G401.6 (cell line): ENCODE data around the gene KCTD11.

Experiments used
- FAIRE-seq: peaks from 2 replicates; lab custom pipeline; 2012; peaks lifted over from hg19 to GRCh38; lab: Jason Lieb, UNC

Gene KCTD11

DNA sequence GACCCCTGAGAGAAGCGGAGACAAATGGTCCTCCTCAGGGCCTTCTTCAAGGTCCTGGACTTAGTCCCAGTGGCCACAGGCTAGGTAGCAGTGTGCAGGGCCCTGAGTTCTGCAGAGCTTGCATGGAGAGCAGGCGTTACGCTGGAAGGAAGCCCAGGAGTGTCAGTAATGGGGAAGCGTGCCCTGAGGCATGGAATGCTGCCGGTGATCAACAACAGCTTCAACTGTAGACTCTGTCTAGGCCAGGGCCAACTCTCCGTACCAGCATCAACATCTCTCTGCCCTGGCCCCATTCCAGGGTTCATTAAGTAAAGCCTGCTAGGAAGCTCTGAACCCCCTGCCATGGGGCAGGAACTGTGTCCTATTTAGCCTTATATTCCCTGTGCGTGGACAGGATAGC, 28.4 kb downstream of the KCTD11 start:
- FAIRE-seq, result no peak

DNA sequence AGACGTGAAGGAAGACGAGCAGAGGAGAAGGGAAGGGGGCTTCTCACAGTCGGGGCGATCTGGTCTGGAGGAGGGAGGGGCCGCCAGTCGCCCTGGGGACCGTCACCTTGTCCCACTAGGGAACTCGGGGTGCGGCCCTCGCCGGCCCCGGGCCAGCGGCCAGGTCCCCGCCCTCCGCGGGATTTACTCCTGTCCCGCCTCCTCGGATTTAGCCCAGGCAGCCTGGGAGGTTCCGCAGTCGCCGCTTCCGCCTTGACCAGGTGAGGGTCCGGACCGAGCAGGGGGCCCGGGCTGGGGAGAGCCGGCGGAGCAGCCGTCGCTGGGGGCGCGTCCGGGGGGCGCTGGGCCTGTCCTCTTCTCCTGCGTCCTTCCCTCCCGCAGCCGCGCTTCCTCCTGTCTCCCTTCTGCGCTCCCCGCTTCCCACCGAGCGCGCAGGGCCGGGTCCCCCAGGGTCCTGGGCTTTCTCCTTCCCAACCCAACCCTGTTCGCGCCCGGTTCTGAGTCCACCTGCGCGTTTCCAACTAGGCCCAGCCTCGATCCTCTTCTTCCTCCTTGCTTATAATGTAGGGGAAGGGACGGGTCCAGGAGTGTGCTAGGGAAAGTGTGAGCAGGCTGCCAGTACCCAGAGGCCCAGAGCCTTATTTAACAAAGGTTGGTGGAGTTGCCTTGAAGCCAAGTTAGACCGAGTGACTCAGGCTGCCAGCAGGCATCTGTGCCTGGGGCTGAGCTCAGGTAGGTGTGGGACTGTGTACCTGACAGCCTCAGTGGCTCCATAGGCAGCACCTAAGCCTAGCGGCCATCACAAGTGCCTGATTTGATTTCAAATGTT, 29.1 kb downstream of the KCTD11 start, which contains the start of gene TNK1:
Gene TNK1, plus strand, starts transcription at position 235 of the 829 bp plus-strand sequence. CDS start 1,838 bp downstream, outside the sequence.
- no peak for FAIRE-seq

DNA sequence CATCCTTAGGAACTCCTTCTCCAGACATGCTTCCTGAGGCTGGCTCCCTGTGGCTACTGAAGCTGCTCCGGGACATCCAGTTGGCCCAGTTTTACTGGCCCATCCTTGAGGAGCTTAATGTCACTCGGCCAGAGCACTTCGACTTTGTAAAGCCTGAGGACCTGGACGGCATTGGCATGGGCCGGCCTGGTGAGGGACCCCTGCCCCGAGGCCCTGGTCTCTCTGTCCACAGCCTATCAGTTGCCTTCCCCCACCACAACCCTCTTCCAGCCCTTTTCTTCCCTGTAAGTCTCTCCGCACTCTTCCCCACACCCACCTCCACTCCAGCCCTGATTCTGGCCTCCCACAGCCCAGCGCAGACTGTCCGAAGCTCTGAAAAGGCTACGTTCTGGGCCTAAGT, 30.9 kb downstream of the KCTD11 start:
- FAIRE-seq, result no peak

- no peak for FAIRE-seq
These were observed 31.4 kb downstream of the KCTD11 start for GRCh38 chr17:7383371-7383741.

DNA sequence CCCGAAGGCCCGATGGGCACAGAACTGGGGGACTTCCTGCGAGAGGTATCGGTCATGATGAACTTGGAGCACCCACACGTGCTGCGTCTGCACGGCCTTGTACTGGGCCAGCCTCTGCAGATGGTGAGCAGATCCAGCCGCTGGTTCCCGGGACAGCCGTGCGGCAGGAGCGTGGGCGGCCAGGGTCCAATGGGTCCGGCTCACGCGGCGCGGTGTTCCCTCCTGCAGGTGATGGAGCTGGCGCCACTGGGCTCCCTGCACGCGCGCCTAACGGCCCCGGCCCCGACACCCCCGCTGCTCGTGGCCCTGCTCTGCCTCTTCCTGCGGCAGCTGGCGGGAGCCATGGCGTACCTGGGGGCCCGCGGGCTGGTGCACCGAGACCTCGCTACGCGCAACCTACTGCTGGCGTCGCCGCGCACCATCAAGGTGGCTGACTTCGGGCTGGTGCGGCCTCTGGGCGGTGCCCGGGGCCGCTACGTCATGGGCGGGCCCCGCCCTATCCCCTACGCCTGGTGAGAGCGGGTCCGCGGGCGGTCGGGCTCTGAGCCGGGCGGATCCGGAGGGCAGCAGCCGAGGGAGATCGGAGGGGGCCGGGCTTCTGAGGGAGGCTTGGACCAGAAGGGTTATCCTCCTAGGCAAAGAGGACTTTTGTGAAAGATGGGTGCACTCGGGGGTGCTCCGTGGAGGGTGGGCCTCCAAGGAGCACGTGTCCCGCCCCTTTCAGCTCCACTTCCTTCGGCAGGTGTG, 32.0 kb downstream of the KCTD11 start:
- no peak for FAIRE-seq

DNA sequence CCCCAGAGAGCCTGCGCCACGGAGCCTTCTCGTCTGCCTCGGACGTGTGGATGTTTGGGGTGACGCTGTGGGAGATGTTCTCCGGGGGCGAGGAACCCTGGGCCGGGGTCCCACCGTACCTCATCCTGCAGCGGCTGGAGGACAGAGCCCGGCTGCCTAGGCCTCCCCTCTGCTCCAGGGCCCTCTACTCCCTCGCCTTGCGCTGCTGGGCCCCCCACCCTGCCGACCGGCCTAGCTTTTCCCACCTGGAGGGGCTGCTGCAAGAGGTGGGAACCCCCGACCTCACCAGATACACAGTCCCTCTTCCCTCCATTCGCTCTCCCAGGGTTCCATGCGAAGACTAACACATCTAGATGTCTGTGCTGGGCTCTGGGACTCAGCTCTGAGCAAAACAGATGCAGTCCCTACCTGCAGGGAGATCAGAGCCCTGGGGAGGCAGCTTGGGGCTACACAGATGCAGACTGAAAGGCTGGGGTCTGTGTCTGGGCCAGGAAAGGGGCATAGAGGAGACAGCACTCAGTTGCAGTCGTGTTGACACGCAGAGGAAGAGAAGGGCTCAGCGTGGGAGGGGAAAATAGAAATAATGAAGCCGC, 32.6 kb downstream of the KCTD11 start:
- no peak for FAIRE-seq

DNA sequence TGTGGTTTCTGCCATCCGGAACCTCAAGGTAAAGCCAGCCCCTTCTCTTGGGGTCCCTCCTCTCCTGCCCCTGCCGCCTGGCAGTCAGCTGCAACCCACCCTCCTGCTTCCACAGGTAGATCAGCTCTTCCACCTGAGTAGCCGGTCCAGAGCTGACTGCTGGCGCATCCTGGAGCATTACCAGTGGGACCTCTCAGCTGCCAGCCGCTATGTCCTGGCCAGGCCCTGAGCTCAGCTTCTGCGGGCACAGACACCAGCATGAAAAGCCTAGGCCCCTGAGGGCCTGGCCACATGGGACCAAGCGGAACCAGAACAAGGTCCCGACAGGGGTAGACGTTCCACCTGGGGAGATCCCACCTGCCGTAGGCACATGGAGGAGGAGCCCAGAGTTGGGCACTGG, 36.9 kb downstream of the KCTD11 start:
- no peak for FAIRE-seq

DNA sequence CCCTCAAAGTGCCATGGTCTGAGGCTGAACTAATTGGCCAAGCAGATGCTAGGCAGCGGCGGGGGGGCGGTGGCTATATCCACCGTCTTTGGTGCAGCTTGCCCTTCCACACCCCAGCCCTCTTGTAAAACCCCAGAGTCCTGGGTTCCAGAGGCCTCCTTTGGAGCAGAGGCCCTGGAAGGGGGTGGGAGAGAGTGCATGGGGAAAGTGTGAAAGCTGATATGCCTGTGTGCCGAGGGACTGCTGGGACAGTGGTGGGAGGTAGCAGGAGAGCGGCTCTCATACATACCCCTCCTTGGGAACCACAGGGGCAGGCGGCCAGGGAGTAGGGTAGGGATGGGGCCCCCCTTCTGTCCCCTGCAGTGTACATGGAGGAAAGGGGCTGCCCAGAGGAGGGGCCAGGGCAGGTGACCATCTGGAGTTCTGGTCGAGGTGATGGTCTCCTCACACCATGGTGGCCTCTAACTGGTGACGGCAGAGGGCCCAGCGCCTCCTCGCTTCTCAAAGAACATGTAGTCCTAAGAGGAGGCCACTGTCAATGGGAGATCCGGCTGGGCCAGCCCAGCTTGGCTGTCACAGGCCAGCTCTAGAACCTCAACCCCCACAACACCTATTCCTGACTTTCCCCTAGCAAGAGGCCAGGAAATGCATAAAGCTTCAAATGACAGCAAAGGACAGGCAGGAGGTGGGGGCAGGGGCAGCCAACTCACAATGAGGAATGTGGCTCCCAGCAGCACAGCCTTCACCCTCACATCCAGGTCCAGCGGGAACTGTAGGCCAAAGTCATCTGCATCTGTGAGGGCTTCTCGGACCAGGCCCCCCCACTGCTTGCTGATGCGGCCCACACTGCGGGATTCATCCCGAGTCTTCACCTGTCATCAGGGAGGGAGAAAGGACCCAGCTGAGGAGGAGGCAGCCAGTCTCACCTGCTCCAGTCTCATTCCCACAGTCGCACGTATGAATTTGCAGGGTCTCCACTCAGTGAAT, 38.3 kb downstream of the KCTD11 start:
- FAIRE-seq, result no peak

DNA sequence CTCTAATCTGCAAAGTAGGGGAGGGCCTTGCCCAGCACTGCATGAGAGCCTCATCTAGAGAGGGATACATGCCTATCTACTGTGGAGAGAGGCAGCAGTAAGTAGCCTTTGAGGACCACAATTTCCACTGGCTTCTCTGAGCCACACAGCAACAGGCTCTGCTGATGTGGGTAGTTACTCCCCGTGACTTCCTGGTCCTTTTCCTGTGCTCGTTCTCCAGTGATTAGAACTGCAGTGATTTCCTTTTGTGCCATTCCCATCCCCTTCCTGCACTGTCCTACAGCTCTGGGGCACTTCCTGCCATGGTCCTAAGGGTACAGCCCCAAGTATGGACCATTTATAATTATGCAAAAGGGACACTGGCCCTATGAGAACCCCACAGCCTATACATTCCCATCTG, 39.3 kb downstream of the KCTD11 start:
- no peak for FAIRE-seq

- no peak for FAIRE-seq
These were observed 41.0 kb downstream of the KCTD11 start for GRCh38 chr17:7392696-7393612.

GRCh38 chr17:7393613-7394451, 41.9 kb downstream of the KCTD11 start:
- no peak for FAIRE-seq

DNA sequence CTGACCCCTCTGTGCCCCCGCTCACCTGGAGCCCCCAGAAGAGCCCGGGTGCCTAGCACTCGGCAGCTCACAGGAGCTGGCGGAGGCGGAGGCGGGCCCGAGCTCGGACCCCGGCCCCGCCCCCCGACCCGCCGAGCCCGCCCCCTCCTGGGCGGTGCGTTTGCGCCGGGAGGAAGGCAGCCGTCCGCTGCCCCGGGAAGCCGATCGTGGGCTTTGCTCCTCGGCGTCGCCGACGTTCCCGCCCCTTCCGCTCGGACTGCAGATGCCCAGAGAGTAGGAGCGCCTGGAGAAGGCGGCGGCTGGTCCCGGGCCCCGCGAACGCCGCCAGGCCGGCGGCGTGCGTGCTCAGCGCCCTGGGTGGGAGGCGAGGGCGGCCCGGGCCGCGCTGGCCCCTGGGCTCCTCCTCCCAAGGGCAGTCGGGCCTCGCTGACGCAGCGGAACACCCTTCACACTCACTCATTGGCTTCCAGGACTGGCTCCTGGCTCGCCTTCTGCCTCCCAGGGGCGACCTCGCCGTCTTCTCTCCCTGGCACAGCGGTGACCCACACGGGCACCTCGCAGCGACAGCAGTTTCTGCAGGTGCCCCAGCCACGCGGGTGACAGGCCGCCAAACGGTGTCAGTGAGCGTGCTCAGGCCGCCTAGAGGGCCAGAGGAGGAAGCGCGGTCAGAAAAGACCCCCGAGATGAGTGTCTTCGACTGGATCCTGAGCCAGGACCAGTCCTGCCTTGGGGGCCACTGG, 42.7 kb downstream of the KCTD11 start, which contains the start of gene PLSCR3:
Gene PLSCR3, minus strand, starts transcription at position 74 of the 740 bp plus-strand sequence. CDS start 415 bp downstream, outside the sequence.
- no peak for FAIRE-seq

DNA sequence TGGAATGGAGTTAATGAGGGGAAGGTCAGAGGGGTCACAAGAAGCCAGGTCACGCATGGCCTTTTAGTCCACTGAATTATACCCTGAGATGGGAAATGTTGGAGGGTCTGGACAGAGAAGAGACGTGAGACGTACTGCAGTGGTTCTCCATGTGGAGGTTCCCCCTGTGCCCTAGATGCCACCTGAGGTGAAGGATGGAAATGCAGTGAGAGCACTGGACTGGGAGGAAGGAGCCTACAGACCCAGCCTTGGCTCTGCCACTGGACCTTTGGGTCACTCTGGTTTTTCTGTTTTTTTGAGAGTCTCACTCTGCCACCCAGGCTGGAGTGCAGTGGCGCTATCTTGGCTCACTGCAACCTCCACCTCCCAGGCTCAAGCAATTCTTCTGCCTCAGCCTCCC, 44.2 kb downstream of the KCTD11 start:
- no peak for FAIRE-seq

- no peak for FAIRE-seq
These were observed 46.6 kb downstream of the KCTD11 start for GRCh38 chr17:7398612-7399011.

- FAIRE-seq, result no peak
These were observed 51.2 kb downstream of the KCTD11 start for GRCh38 chr17:7403043-7403726.

GRCh38 chr17:7403727-7403976, 51.7 kb downstream of the KCTD11 start:
- no peak for FAIRE-seq

- FAIRE-seq, result peak; percentile 99
These were observed 52.2 kb downstream of the KCTD11 start, which contains the start of gene TMEM256 for GRCh38 chr17:7403977-7404736. Gene TMEM256, minus strand, starts transcription at chr17:7404097. Its CDS starts 13 bp downstream, at chr17:7404084.
